HG03095 (cell line): ENCODE data around the gene MARCKSL1.
"Not testable (repeated sequence)": the region's sequence is repeated elsewhere in the genome, so short reads cannot be mapped to it uniquely, and the experiment has no call there.

Experiments used
- ATAC-seq: cut with Tn5 transposase; IDR thresholded peaks from one replicate; pipeline ENCODE4 v1.9.1; 2021; ENCODE audit warnings: moderate library complexity; ENCODE audit not compliant: unreplicated experiment

Gene MARCKSL1

GRCh38 chr1:32334274-32334861 is 1.7 kb downstream of the MARCKSL1 start:
- ATAC-seq, result no peak

GRCh38 chr1:32333251-32333963 is 2.6 kb downstream of the MARCKSL1 start:
- ATAC-seq, result no peak

- ATAC-seq, result no peak
Measured at GRCh38 chr1:32332290-32333079, 3.5 kb downstream of the MARCKSL1 start.

GRCh38 chr1:32331549-32331948 is 4.5 kb downstream of the MARCKSL1 start:
- no peak for ATAC-seq

GRCh38 chr1:32330558-32331151 is 5.4 kb downstream of the MARCKSL1 start:
- no peak for ATAC-seq

GRCh38 chr1:32329931-32330466 is 6.0 kb downstream of the MARCKSL1 start:
- ATAC-seq, result no peak

- ATAC-seq, result no peak
Measured at GRCh38 chr1:32327204-32327603, 8.8 kb downstream of the MARCKSL1 start.

- ATAC-seq, result no peak
Measured at GRCh38 chr1:32321712-32322291, 14.2 kb downstream of the MARCKSL1 start.

GRCh38 chr1:32318127-32318869 is 17.7 kb downstream of the MARCKSL1 start:
- no peak for ATAC-seq

- ATAC-seq, result peak; percentile 23
Measured at GRCh38 chr1:32316903-32317277, 19.1 kb downstream of the MARCKSL1 start.

GRCh38 chr1:32311709-32312393 is 24.2 kb downstream of the MARCKSL1 start:
- no peak for ATAC-seq

- no peak for ATAC-seq
Measured at GRCh38 chr1:32309960-32310359, 26.1 kb downstream of the MARCKSL1 start.

- ATAC-seq, result no peak
Measured at GRCh38 chr1:32307324-32307723, 28.7 kb downstream of the MARCKSL1 start.

GRCh38 chr1:32305310-32305709 is 30.7 kb downstream of the MARCKSL1 start:
- ATAC-seq, result no peak

- ATAC-seq, result no peak
Measured at GRCh38 chr1:32303997-32304622, 31.9 kb downstream of the MARCKSL1 start.

GRCh38 chr1:32303358-32303757 is 32.7 kb downstream of the MARCKSL1 start:
- no peak for ATAC-seq

- no peak for ATAC-seq
Measured at GRCh38 chr1:32299327-32299726, 36.7 kb downstream of the MARCKSL1 start.

GRCh38 chr1:32298211-32298610 is 37.8 kb downstream of the MARCKSL1 start:
- not testable (repeated sequence) for ATAC-seq
